Measurements from ENCODE around the gene PRKCH. TPM values are rescaled to one million over a fixed set of nuclear protein-coding genes. Genes with fewer than 3 reads are reported as not detected.

Gene PRKCH
- total and polyA plus RNA-seq, 2 experiments from 2014 or later, result 7.1 to 11.2 TPM

DNA sequence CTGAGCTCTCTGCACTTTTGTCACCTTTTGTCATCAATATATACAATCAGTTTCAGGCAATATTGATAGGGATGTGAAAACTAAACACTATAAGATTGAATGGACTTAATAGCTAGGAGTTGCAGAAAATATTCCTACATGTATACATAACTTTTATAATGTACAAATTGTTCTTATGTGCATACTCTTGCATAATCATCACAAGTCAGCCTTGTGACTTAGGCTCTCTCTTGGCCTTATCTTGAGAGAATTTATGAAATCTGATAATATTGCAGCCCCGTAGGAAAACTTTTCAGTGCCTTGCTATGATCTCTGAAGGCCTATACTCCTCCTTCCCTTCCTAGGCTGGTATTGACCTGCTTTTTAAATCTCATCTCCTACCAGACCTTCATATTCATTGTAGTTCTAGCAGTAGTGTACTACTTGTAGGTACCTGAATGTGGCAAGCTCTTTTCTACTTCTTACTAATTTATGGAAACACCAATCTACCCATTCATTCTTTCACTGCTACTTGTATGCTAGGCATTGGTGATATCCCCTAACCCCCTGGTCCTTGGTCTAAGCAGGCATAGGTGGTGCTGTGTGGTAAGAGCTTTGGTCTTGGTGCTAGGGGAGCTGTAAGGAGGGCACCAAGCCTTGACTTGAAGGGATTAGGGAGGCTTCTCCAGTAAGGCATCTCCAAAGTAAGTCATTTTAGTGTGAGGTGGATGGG lies 100.0 kb downstream of the PRKCH start:
- no peaks in the 10 kb centered on the region for H3K9me3 ChIP-seq (ENCODE audit: low read depth)
- no peaks in the 10 kb centered on the region for H3K36me3 ChIP-seq (replicated peaks; ENCODE audit: insufficient read depth, low read depth)
- no peak overlapping the region for H3K27ac ChIP-seq
- no peaks in the 10 kb centered on the region for H4K20me1 ChIP-seq (ENCODE audit: insufficient read depth, poor library complexity, severe bottlenecking)
- H3K27me3 ChIP-seq, result no peaks in the 10 kb centered on the region
- no peak overlapping the region for H2AFZ ChIP-seq
- H3K79me2 ChIP-seq, result no peaks in the 10 kb centered on the region
- no peak for DNase-seq (ENCODE audit: low spot score)
- no peak overlapping the region for H3K4me2 ChIP-seq
- peaks cover 12% of the 10 kb centered on the region for H3K4me1 ChIP-seq (ENCODE audit: insufficient read depth)
- 44% methylated on average over 1 of the region's 1 CpG for WGBS (ENCODE audit: low lambda C conversion rate, missing lambda C conversion rate)
- H3K4me3 ChIP-seq, result no peak overlapping the region
- no peaks in the 10 kb centered on the region for H3K9me2 ChIP-seq (replicated peaks; ENCODE audit: insufficient read depth)
- TF ChIP-seq EZH2phosphoT487 (IDR thresholded peaks at IDR 0.05; ENCODE audit: low read depth, severe bottlenecking, unreplicated experiment) (no peak), EZH2 (IDR thresholded peaks at IDR 0.05; ENCODE audit: borderline replicate concordance) (no peak)
- TF ChIP-seq, protein P1, sequence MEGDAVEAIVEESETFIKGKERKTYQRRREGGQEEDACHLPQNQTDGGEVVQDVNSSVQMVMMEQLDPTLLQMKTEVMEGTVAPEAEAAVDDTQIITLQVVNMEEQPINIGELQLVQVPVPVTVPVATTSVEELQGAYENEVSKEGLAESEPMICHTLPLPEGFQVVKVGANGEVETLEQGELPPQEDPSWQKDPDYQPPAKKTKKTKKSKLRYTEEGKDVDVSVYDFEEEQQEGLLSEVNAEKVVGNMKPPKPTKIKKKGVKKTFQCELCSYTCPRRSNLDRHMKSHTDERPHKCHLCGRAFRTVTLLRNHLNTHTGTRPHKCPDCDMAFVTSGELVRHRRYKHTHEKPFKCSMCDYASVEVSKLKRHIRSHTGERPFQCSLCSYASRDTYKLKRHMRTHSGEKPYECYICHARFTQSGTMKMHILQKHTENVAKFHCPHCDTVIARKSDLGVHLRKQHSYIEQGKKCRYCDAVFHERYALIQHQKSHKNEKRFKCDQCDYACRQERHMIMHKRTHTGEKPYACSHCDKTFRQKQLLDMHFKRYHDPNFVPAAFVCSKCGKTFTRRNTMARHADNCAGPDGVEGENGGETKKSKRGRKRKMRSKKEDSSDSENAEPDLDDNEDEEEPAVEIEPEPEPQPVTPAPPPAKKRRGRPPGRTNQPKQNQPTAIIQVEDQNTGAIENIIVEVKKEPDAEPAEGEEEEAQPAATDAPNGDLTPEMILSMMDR (IDR thresholded peaks at IDR 0.05; ENCODE audit: poor library complexity), result no peak

DNA sequence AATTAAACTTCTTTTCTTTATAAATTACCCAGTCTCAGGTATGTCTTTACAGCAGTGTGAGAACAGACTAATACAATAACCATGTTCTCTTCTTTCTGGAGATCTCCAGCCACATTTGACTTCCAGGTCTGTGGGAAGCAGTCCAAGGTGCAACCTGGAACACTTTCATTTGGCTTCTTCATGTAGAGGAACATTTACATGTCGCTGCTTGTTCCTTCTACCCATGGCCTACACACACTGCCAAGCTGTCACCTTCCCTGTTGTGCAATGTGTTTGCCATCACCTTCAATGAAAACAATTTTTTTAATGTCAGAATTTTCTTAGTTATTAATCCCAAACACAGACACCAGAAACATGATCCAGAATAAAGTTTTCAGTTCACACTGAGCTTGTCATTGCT lies 104.7 kb downstream of the PRKCH start:
- peaks cover 17% of the 10 kb centered on the region for H3K4me1 ChIP-seq (ENCODE audit: insufficient read depth)

DNA sequence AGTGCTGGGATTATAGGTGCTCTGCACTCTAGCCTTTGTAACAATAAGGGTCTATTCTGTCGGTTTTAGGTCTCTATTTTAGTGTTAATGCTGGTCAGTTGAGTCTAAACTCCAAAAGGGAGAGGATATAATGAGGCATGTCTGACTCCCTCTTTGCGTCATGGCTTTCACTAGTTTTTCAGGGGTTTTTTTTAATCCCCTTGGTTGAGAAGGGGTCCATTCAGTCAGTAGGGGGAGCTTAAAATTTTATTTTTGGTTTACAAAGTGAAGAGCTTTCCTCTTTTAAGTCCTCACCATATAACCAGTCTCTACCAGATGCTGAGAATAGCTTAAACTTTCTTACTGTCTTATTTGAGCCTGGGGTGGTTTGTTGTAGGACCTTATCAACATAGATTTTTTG lies 106.9 kb downstream of the PRKCH start:
- H4K20me1 ChIP-seq (ENCODE audit: insufficient read depth, poor library complexity, severe bottlenecking), result no peaks in the 10 kb centered on the region
- H2AFZ ChIP-seq, result no peak overlapping the region
- WGBS (ENCODE audit: low lambda C conversion rate, missing lambda C conversion rate), result 72% methylated on average over 2 of the region's 2 CpGs
- no peak overlapping the region for H3K4me2 ChIP-seq
- H3K36me3 ChIP-seq (replicated peaks; ENCODE audit: insufficient read depth, low read depth), result no peaks in the 10 kb centered on the region
- no peaks in the 10 kb centered on the region for H3K9me2 ChIP-seq (replicated peaks; ENCODE audit: insufficient read depth)
- peak overlapping the region; percentile 60 for H3K27ac ChIP-seq
- no peak for TF ChIP-seq EZH2 (IDR thresholded peaks at IDR 0.05; ENCODE audit: borderline replicate concordance)
- TF ChIP-seq, protein P1 (IDR thresholded peaks at IDR 0.05; ENCODE audit: poor library complexity), result no peak
- TF ChIP-seq EZH2phosphoT487 (IDR thresholded peaks at IDR 0.05; ENCODE audit: low read depth, severe bottlenecking, unreplicated experiment), result no peak
- no peaks in the 10 kb centered on the region for H3K9me3 ChIP-seq (ENCODE audit: low read depth)
- peaks cover 11% of the 10 kb centered on the region for H3K4me1 ChIP-seq (ENCODE audit: insufficient read depth)
- no peaks in the 10 kb centered on the region for H3K79me2 ChIP-seq
- H3K4me3 ChIP-seq, result no peak overlapping the region
- no peaks in the 10 kb centered on the region for H3K27me3 ChIP-seq
- no peak for DNase-seq (ENCODE audit: low spot score)

More for the DNA sequence above, 104.7 kb downstream of the PRKCH start:
- H4K20me1 ChIP-seq (ENCODE audit: insufficient read depth, poor library complexity, severe bottlenecking), result no peaks in the 10 kb centered on the region
- no peak overlapping the region for H2AFZ ChIP-seq
- H3K36me3 ChIP-seq (replicated peaks; ENCODE audit: insufficient read depth, low read depth), result no peaks in the 10 kb centered on the region
- H3K27me3 ChIP-seq, result no peaks in the 10 kb centered on the region
- 100% methylated on average over 1 of the region's 1 CpG for WGBS (ENCODE audit: low lambda C conversion rate, missing lambda C conversion rate)
- H3K9me2 ChIP-seq (replicated peaks; ENCODE audit: insufficient read depth), result no peaks in the 10 kb centered on the region
- TF ChIP-seq EZH2 (IDR thresholded peaks at IDR 0.05; ENCODE audit: borderline replicate concordance), result no peak
- TF ChIP-seq, protein P1 (IDR thresholded peaks at IDR 0.05; ENCODE audit: poor library complexity), result no peak
- TF ChIP-seq EZH2phosphoT487 (IDR thresholded peaks at IDR 0.05; ENCODE audit: low read depth, severe bottlenecking, unreplicated experiment), result no peak
- H3K27ac ChIP-seq, result no peak overlapping the region
- H3K4me2 ChIP-seq, result no peak overlapping the region
- DNase-seq (ENCODE audit: low spot score), result no peak
- no peaks in the 10 kb centered on the region for H3K79me2 ChIP-seq
- no peak overlapping the region for H3K4me3 ChIP-seq
- H3K9me3 ChIP-seq (ENCODE audit: low read depth), result no peaks in the 10 kb centered on the region

Data from hepatocyte (in vitro differentiated cells).